Stimulated activated CD4-positive, alpha-beta T cell treated with anti-CD3 and anti-CD28 coated beads, Interleukin-4, amount 100 ng/mL, for 4 hours (primary cell): ENCODE data around the gene SDF2.
A peak's percentile ranks its signal among the peaks of the same experiment; 100 is the strongest.
"Not testable (repeated sequence)": the region's sequence is repeated elsewhere in the genome, so short reads cannot be mapped to it uniquely, and the experiment has no call there.

Source experiments
- DNase-seq, 2 experiments: peaks; one replicate each; pipeline ENCODE4 v3.0.0-alpha.2; 2020

Gene SDF2

GRCh38 chr17:28682655-28683054 lies 20.9 kb upstream of the SDF2 start:
- DNase-seq = no peak

GRCh38 chr17:28675980-28676379 lies 14.3 kb upstream of the SDF2 start:
- no peak for DNase-seq

GRCh38 chr17:28675490-28675889 lies 13.8 kb upstream of the SDF2 start:
- no peak for DNase-seq

GRCh38 chr17:28669918-28670317 lies 8.2 kb upstream of the SDF2 start:
- DNase-seq = no peak

- no peak for DNase-seq
These were observed 6.2 kb upstream of the SDF2 start for GRCh38 chr17:28667870-28668269.

GRCh38 chr17:28665994-28666393 lies 4.3 kb upstream of the SDF2 start:
- DNase-seq = no peak

GRCh38 chr17:28663723-28664122 lies 2.0 kb upstream of the SDF2 start:
- DNase-seq = no peak

GRCh38 chr17:28662527-28662829 lies 772 bp upstream of the SDF2 start:
- no peak for DNase-seq

GRCh38 chr17:28659497-28659881 lies 2.2 kb downstream of the SDF2 start:
- not testable (repeated sequence) for DNase-seq

GRCh38 chr17:28658766-28659496 lies 2.8 kb downstream of the SDF2 start:
- not testable (repeated sequence) for DNase-seq

- not testable (repeated sequence) for DNase-seq
These were observed 3.4 kb downstream of the SDF2 start for GRCh38 chr17:28658342-28658741.

GRCh38 chr17:28657756-28658155 lies 4.0 kb downstream of the SDF2 start:
- no peak for DNase-seq

- no peak for DNase-seq
These were observed 6.5 kb downstream of the SDF2 start for GRCh38 chr17:28655160-28655559.

GRCh38 chr17:28648698-28649097 lies 13.0 kb downstream of the SDF2 start:
- no peak for DNase-seq

- DNase-seq = no peak
These were observed 15.5 kb downstream of the SDF2 start for GRCh38 chr17:28646039-28646754.

GRCh38 chr17:28645576-28645939 lies 16.1 kb downstream of the SDF2 start:
- DNase-seq = no peak

- DNase-seq = peak; percentile 94 to 96
These were observed 16.7 kb downstream of the SDF2 start, which contains the start of gene BLTP2 for GRCh38 chr17:28644787-28645575. Gene BLTP2, minus strand, starts transcription at chr17:28645158. Its CDS starts 102 bp downstream, at chr17:28645056.

GRCh38 chr17:28643983-28644786 lies 17.5 kb downstream of the SDF2 start:
- DNase-seq = no peak

- DNase-seq = no peak
These were observed 20.1 kb downstream of the SDF2 start for GRCh38 chr17:28641579-28641978.

GRCh38 chr17:28635506-28635905 lies 26.2 kb downstream of the SDF2 start:
- no peak for DNase-seq

- no peak for DNase-seq
These were observed 27.4 kb downstream of the SDF2 start for GRCh38 chr17:28634206-28634865.

- no peak for DNase-seq
These were observed 34.9 kb downstream of the SDF2 start for GRCh38 chr17:28626818-28627217.
